ENCODE results near the gene RALGPS1.

Gene RALGPS1

GRCh38 chr9:127210851-127211730 lies 296.5 kb downstream of the RALGPS1 start:
- H3K27ac ChIP-seq (replicated peaks), result no peak overlapping the region
- no peak for DNase-seq (ENCODE audit: low read depth in 1 of 2, low spot score in 1 of 2)
- H3K4me3 ChIP-seq (replicated peaks; ENCODE audit: insufficient read depth, low read length), result no peak overlapping the region
- no peak for TF ChIP-seq POLR2AphosphoS5 (IDR thresholded peaks at IDR 0.05; ENCODE audit: low read depth)
- TF ChIP-seq REST (IDR thresholded peaks at IDR 0.05; ENCODE audit: insufficient replicate concordance, low read depth), result no peak
- no peak for TF ChIP-seq GABPA (IDR thresholded peaks at IDR 0.05; ENCODE audit: low read depth)
- TF ChIP-seq CTCF (IDR thresholded peaks at IDR 0.05; ENCODE audit: insufficient read depth, low read length), result no peak
- no peak for TF ChIP-seq SPI1 (IDR thresholded peaks at IDR 0.05; ENCODE audit: borderline replicate concordance, low read depth)
- H3K27me3 ChIP-seq (ENCODE audit: insufficient read depth, poor library complexity, severe bottlenecking), result no peaks in the 10 kb centered on the region

- no peaks in the 10 kb centered on the region for H3K27me3 ChIP-seq (ENCODE audit: insufficient read depth, poor library complexity, severe bottlenecking)
- no peak overlapping the region for H3K27ac ChIP-seq (replicated peaks)
- TF ChIP-seq SPI1 (IDR thresholded peaks at IDR 0.05; ENCODE audit: borderline replicate concordance, low read depth) (no peak), GABPA (IDR thresholded peaks at IDR 0.05; ENCODE audit: low read depth) (no peak), POLR2AphosphoS5 (IDR thresholded peaks at IDR 0.05; ENCODE audit: low read depth) (no peak), CTCF (IDR thresholded peaks at IDR 0.05; ENCODE audit: insufficient read depth, low read length) (no peak), REST (IDR thresholded peaks at IDR 0.05; ENCODE audit: insufficient replicate concordance, low read depth) (no peak)
- no peak for DNase-seq (ENCODE audit: low read depth in 1 of 2, low spot score in 1 of 2)
- no peak overlapping the region for H3K4me3 ChIP-seq (replicated peaks; ENCODE audit: insufficient read depth, low read length)
Measured at GRCh38 chr9:127211983-127212382, 297.4 kb downstream of the RALGPS1 start.

GRCh38 chr9:127212453-127212852 lies 297.9 kb downstream of the RALGPS1 start:
- no peak for TF ChIP-seq CTCF (IDR thresholded peaks at IDR 0.05; ENCODE audit: insufficient read depth, low read length)
- TF ChIP-seq POLR2AphosphoS5 (IDR thresholded peaks at IDR 0.05; ENCODE audit: low read depth), result no peak
- no peak for DNase-seq (ENCODE audit: low read depth in 1 of 2, low spot score in 1 of 2)
- H3K27me3 ChIP-seq (ENCODE audit: insufficient read depth, poor library complexity, severe bottlenecking), result no peaks in the 10 kb centered on the region
- H3K4me3 ChIP-seq (replicated peaks; ENCODE audit: insufficient read depth, low read length), result no peak overlapping the region
- H3K27ac ChIP-seq (replicated peaks), result no peak overlapping the region
